Hematopoietic multipotent progenitor cell treated with erythropoietin and hydrocortisone succinate and interleukin-3 and kit ligand, for 6 days (in vitro differentiated cells): ENCODE results near the gene WIPI1.
"Not testable (repeated sequence)": the region's sequence is repeated elsewhere in the genome, so short reads cannot be mapped to it uniquely, and the experiment has no call there.

Experiments used
- DNase-seq: peaks from one replicate; pipeline ENCODE4 v3.0.0-alpha.2; 2015

Gene WIPI1

DNA sequence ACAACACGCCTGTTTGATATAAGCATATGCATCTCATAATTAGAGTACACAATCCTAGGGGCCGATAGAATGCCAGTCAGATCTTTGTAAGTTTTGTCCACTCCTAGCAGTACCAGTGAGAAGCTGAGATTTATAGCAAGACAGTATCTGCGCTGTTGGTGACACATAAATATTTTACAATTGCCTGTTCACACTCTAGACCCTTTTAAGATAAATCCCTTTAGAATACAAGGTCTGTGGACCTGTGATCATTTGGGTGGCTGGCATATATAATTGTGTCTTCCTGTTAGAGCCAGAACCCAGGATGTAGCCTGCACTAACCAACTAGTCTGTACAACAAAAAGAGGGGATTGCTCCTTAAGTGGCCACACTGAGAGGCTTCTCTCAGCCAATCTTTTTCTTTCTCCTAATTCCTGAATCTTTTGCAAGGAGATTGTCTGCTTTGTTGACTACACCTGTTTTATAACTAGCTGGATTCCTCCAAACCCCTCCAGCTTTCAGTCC lies 74.7 kb downstream of the WIPI1 start:
- no peak for DNase-seq

- no peak for DNase-seq
Observed at GRCh38 chr17:68381076-68381900, 76.0 kb downstream of the WIPI1 start.

DNA sequence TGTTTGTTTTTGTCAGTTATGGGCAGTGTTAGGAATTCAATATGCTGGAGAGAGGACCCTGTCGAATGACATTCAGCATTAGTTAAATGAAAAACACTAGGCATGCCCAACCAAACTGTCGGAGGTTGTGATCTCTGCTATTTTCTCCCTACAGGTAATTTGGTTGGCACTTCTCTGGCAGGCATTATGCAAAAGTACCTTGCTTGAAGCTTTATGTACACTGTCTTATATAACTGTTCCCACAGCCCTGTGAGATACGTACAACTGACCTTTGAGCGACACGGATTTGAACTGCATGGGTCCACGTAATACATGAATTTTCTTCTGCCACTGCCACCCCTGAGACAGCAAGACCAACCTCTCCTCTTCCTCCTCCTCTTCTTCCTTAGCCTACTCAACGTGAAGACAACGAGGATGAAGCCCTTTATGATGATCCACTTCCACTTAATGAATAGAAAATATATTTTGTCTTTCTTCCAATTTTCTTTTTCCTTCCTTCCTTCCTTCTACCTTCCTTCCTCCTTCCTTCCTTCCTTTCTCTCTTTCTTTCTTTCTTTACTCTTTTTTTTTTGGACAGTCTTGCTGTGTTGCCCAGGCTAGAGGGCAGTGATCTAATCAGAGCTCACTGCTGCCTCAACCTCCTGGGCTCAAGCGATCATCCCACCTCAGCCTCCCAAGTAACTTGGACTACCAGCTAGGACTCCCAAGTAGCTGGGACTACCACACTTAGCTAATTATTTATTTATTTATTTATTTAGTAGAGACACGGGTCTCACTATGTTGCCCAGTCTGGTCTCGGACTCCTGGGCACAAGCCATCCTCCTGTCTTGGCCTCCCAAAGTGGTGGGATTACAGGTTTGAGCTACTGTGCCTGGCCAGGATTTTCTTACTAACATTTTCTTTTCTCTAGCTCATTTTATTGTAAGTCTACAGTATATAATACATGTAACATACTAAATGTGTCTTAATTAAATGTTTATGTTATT lies 77.3 kb downstream of the WIPI1 start:
- no peak for DNase-seq

GRCh38 chr17:68379177-68379510 lies 78.2 kb downstream of the WIPI1 start:
- no peak for DNase-seq

GRCh38 chr17:68378268-68379176 lies 78.8 kb downstream of the WIPI1 start:
- DNase-seq = no peak

DNA sequence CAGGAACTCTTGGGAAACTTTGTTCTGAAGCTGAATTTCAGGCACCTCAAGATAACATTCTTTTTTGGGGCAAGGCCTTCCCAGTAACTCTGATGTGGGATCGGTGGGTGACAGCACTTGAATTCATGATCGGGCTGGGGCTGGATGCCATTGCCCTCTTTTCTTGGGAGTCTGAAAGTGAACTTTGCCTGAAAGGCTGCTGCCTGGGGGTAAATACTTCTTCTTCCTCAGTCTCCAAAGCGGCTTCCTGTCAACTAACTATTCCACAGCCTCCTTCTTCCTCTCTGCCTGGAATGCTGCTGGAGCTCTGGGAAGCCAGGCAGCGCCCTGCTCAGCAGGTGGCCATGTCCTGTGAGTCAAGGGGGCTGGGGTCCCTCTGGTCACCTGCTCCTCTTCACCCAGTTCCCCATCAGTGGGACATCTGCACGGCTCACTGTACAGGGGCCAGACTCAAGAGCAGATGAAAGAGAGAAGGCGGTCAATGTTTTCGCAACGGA lies 79.5 kb downstream of the WIPI1 start:
- DNase-seq = no peak

- not testable (repeated sequence) for DNase-seq
Observed at GRCh38 chr17:68376178-68376577, 81.1 kb downstream of the WIPI1 start.

GRCh38 chr17:68375566-68375965 lies 81.7 kb downstream of the WIPI1 start:
- DNase-seq = no peak
